ENCODE measurements around the gene KRTAP4-7.

- no peak for TF ChIP-seq CTCF (conservative IDR thresholded peaks at IDR 0.05; ENCODE audit: low read depth in 2 of 2)
- TF ChIP-seq REST (IDR thresholded peaks at IDR 0.05; ENCODE audit: unreplicated experiment) = no peak
- TF ChIP-seq EZH2phosphoT487 (IDR thresholded peaks at IDR 0.05; ENCODE audit: unreplicated experiment) = no peak
- TF ChIP-seq JUNB (IDR thresholded peaks at IDR 0.05; ENCODE audit: unreplicated experiment) = no peak
- TF ChIP-seq ETS1 (IDR thresholded peaks at IDR 0.05) = no peak
- TF ChIP-seq POLR2AphosphoS5 (IDR thresholded peaks at IDR 0.05; ENCODE audit: low read depth) = no peak
- TF ChIP-seq EZH2 (IDR thresholded peaks at IDR 0.05; ENCODE audit: low read depth, unreplicated experiment) = no peak
Measured at GRCh38 chr17:41061964-41062363, 22.0 kb upstream of the KRTAP4-7 start.

Data from GM23338 (cell line).